M059J (cell line): ENCODE data around the gene GRIP2. TPM values are rescaled to one million over a fixed set of nuclear protein-coding genes. Genes with fewer than 3 reads are reported as not detected.

ENCODE experiments used
- DNase-seq: peaks from one replicate; pipeline ENCODE4 v3.0.0-alpha.2; 2012; ENCODE audit warnings: low read depth
- total RNA-seq: library from RNA; depleted of rRNA; stranded (reverse); fragments of >200 nt; shearing (Covaris generic); gene quantifications from 2 replicates; pipeline ENCODE4 v1.2.3, GENCODE V29; 2014

The GRIP2 gene
- total RNA-seq, 1 experiment from 2014 or later: 7.6 TPM

DNA sequence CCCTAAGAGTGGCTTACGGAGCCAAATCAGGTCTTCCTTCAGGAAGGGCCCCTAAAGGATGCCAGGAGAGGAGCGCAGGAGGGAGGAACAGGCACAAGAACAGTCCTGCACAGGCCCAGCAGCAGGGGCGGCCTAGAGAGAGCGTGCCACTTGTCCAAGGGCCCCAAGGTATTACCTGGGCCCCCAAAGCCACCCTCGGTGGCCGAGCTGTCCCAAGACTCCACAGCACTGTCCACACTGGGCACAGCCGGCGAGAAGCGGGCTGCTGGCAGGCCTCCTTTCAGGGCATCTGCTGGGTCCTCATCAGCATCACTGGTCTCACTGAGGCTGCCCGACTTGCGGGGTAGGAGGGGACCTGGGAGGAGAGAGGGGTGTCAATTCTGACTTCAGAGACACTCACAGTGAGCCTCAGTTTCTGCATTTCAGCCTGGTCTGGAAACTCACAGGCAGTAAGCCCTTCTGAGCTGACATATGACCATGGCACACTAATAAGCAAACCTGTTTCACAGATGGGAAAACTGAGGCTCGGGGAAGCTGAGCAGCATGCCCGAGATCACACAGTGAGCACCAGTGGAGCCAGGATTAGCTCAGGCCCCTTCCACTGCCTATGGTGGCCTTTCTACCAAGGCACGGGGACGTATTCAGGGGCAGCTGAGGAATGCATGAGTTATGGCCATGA lies 33.4 kb downstream of the GRIP2 start:
- DNase-seq: no peak

DNA sequence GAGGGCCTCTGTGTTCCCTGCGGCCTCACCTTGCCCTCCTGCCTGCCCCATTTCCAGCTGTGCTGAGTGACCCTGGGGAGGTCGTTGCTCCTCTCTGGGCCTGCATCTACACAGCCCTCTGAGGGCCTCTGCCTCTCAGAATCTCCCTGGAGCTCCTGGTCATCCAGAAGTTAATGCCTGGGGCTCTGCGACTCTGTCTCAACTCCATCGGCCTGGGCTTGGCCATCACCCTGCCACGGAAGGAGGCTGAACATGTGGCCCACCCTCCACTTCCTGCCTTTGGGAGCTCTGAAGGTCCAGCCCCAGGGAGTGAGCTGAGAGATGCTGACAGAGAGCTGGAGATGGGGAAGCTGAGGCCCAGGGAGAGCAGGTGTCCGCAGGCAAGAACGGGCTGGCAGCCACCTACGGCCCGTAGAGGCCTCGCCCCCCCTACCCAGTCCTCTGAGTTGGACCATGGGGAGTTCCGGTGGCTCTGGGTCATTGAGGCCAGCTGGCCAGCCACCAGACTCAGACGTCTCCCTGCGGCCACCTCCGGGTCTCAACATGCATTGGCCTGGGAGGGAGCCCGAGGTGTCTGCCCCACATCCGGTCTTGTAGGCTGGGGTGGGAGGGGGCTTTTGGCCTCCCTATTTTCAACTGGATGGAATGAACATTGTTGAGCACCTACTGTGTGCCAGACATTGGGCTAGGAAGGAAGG lies 34.2 kb downstream of the GRIP2 start:
- no peak for DNase-seq

DNA sequence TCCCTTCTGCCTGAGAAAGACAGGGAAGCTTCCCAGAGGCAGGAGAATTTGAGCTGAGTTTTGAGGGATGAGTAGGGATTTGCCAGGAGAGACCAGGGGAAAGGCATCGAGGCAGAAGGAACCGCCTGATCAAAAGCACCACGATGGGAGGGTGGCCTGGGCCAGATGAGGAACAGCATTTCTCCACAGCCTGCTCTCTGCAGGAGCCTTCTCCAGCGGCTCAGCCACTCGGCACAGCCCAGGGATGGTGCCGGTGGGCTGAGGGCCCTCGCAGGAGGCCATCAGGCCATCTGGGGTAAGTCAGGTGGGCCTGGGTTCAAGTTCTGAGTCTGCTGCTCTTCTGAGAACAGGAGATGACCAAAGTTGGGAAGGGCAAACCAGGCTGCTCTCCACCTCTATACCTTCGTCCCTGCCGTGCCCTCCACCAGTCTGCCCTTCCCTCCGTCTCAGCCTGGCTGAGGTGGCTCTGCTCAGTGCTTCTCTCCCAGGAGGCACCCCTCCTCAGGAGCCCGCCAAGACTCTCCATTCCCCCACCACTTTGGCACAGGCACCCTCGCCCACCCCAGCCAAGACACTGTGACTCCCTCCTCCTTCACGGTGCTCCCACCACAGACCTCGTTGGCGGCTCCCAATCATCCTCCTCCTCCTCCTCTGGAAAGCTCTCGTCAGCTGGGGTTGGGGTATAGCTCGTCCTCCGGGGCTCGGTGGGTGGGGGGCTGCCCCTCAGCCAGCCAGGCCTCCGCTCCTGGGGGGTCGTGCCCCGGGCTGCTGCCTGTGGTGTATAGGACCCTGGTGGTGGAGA lies 34.9 kb downstream of the GRIP2 start:
- DNase-seq: no peak

DNA sequence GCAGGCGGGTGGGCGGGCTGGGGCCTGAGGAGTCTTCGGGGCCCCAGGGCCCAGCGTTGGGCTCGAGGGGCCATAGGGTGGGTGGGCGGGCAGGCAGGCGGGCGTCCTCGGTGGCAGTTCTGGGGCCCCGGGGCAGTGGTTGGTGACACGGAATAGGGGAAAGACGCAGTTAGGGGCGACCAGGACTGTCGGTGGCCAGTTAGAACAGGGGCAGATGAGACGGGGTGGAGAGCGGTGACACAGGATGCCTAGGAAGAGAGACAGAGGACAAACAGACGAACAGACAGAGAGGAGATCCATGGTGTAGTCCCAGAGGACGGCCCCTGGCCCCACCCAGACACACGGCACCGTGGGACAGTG lies 36.5 kb downstream of the GRIP2 start:
- no peak for DNase-seq

DNA sequence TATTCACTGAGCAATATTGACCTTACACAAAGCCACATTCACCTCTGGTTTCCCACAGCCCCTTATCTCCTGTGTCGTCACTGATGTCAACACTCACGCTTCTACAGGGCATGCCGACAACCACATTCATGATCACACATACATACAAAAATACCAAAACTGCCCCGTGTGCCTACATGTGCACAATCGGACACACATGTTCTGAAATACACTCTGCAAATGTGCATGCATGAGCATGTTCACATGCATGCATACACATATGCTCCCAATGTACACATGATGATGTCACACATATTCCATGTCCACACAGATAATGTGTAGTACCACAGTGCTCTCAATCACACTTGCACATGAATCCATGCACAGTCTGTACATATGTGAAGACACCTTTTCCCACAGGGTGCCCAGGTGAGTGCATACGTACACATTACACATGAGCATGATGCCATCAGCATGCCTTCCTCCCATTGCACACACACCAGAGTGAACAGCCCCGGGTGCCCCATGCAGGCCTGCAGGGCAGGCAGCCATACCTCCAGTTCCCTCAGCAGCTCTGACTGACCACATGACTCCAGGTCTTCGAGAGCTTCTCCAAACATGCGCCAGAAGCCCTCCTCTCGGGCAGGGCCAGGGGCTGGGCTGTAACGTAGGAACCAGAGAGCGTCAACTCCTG lies 37.0 kb downstream of the GRIP2 start:
- no peak for DNase-seq

DNA sequence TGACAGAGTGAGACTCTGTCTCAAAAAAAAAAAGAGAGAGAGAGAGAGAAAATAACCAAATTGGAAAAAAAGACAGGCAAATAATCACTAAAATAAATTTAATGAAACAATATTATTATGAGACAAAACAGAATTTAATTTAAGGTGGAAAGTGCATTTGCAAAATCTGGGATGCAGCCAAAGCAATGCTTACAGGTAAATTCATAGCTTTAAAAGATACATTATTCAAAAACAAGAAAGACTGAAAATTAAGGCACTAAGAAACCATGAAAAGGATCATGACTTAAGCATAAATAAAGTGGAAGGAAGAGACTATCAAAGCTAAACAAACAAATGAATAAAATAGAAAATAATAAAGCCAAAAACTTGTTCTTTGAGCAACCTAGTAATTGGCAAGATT lies 37.7 kb downstream of the GRIP2 start:
- DNase-seq: no peak

DNA sequence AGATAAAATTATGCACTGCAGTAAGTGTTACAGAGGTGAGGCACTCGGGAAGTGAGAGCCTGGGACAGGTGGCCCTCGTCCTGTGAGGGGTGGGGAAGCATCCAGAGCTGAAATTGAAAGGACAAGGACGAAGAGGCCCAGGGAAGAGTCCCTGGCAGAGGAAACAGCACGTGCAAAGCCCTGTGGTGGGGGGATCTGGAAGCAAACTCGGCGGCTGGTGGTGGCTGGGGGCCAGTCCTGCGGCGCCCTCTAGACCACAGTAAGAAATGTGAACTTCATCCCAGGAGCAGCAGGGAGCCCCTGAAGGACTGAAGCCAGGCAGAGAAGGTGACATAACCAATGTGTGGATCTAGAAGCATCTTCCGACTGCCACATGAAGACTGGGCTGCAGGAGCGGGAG lies 42.8 kb downstream of the GRIP2 start:
- no peak for DNase-seq

DNA sequence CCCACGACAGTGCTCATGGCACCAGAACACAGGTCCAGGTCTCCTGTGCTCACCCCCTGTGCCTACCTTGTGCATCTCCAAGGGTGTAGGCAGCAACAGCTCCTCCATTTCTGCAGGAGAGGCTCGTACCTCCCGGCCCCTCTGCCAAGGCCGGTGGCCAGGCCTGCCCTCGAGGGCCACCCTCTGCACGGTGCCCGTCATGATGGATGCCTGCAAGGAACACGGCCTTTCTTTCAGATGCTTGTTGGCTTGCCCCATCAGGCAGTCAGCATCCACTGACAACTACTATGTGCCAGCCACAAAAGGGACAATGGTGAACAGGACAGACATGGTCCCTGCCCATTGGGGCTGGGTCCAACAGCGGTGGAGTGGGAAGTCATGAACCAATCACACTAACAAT lies 43.8 kb downstream of the GRIP2 start:
- DNase-seq: no peak

DNA sequence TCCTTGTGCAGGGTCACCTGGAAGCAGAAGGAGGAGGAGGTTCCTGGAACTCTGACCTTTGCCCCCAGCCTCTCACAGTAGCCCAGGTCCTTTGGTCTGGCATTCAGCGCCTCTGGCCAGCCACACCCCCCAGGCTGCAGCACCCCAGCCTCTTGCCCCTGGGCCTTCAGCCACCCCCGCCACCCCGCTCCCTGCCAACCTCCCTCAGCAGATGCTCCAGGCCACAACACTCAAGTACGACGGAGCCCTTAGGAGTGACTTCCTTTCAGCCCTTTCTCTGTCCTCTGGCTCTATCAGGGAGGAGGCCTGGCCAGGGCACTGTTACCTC lies 45.2 kb downstream of the GRIP2 start:
- DNase-seq: no peak

DNA sequence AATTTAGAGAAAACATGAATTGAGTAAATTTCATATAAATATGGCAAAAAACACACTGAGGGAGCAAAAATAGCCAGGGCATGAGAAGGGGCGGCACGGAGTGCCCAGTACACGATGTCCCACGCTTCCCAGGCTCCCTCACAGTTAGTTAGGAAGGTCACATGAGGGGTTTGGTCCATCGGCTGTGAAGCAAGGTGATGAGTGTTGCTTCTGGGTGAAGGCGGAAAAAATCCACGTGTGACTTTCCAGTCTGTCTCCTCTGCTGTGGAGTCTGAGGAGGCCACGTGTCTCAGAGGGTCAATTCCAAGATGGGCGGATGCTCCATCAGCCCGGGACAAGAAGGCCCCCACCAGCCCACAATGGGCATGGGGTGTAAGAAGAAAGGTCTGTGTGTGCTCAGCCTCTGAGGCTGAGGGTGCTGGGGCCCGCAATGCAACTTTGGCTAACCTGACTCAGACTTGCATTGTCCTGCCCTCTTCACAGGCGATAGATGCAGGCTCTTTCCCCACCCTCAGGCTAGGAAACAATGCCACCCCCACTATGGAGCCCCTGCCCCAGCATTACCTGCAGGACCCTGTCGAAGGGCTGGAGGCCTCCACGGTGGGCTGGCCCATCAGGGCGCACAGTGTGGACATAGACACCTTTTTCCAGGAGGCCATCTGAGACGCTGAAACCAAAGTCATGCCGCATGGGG lies 45.7 kb downstream of the GRIP2 start:
- DNase-seq: no peak

DNA sequence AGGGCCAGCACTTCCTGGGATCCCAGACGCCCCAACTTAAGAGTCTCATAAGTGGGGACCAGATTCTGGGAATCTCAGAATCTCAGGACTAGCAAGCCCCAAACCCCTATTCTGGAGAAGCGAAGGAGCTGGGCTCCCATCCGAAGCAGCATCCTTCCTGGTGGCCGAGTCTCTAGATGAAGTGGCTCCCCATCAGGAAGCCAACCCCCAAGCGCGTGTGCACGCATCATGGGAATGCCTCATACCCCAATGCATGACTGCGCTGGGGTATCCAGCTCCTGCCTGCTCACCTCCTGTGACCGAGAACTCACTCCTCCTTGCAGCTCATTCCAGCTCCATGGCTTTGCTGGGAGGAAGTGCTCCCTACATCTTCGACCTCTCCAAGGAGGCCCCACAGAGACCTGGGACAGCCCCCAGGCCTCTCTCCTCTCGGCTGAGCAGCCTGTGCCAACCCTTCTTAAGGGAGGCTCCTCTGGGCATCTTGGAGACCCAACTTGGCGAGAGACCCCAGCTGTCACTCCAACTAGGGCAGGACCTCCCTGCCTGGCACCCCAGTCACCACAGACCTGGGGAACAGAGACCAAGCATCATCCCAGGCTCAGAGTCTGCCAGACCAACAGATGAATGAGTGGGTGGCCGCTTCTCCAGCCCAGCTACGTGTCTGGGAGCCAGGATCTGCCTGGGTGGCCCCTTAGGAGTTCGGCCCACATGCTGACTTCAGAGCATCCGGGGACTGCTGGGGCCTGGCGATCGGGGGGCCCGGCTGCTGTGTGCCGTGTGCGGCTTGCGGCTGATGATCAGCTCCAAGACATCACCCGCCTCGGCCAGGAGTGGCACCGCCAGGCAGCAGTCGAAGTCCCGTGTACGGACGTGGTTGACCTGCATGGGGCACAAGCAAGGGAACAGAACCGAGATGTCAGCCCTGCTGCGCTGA lies 46.9 kb downstream of the GRIP2 start:
- DNase-seq: no peak

DNA sequence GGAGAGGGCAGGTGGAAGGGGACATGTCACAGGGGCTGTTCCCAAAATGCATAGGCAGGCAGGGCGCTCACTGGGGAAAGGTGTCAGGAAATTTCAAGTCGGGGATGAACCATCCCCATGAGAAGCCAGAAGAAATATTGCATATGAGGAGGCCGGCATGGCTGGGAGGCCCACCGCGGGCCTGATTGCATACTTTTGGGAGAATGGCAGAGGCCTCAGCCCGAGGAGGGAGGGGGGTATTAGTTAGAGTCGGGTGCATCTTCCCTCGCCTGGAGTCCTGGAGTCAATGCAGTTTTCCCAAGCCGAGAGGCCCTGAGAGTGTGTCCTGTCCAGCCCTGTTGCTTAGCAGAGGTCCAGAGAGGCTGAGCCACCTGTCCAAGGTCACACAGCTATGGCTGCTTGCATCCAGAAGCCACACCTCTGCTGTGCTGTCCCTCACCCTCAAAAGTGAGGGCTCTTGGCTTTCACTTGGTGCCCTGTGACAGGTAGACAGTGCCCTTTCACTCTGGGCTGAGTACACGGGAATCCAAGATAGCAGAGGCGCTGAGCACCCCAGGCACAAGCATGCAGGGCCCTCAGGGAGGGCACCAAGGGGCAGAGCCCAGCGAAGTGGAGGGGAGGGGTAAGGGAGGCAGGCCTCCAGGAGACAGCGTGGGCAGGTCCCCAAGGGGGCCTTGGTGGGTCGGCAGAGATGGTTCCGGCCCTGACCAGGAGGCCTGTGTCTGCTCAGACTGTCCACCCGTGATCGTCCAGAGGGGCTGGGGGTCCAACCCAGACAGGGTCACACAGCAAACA lies 48.5 kb downstream of the GRIP2 start:
- DNase-seq: no peak

DNA sequence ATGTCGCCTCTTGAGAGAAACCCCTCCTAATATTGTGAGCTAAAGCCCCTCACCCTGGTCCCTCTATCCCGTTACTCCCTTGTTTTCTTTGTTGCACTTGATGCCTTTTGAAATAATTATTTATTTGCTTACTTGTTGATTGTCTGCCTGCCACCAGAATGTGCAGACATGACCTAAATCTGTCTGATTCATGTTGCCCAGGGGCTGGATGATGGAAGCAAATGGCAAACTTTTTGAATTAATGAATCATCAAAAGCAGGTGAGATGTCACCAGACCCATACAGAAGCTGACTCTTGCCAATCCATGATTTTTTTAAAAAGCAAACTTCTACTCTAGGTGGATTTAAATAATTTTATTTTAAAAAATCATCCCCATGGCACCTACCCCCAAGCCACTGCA lies 49.3 kb downstream of the GRIP2 start:
- peak; percentile 61 for DNase-seq

DNA sequence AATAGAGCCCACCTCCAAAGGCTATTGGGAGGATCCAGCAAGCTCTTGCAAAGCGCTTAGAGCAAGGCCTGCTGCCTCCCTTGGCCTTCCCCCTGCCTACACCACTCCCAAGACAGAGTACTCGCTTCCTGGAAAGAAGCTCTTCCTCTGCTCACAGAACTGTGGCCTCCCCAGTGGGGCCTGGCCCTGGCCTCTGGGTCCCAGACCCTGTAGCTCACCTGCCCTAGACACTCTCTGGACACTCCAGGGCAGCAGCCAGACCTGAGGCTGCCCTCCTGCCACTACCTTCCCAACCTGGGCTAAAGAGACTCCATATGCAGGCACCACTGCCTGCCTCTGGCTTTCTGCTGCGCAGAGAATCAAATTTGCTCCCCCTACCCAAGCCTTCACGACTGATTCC lies 49.9 kb downstream of the GRIP2 start:
- no peak for DNase-seq

DNA sequence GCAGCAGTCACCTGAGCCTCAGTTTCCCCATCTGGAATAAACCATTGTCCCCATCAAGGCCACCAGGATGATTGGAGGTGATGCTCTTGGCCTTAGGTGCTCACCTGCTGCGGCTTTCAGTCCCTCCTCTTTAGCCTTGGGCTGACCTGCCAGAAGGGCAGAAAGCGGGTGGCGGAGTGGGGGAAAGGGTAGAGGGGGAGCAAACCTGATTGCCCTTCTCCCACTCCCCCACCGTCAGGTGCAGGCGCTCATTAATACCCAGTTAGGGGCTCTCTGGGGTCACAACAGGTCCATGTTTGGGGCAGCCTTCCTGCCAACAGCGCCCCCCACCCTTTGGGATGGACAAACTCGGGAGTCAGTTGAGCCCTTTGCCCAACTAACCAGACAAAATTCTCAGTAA lies 50.5 kb downstream of the GRIP2 start:
- no peak for DNase-seq

DNA sequence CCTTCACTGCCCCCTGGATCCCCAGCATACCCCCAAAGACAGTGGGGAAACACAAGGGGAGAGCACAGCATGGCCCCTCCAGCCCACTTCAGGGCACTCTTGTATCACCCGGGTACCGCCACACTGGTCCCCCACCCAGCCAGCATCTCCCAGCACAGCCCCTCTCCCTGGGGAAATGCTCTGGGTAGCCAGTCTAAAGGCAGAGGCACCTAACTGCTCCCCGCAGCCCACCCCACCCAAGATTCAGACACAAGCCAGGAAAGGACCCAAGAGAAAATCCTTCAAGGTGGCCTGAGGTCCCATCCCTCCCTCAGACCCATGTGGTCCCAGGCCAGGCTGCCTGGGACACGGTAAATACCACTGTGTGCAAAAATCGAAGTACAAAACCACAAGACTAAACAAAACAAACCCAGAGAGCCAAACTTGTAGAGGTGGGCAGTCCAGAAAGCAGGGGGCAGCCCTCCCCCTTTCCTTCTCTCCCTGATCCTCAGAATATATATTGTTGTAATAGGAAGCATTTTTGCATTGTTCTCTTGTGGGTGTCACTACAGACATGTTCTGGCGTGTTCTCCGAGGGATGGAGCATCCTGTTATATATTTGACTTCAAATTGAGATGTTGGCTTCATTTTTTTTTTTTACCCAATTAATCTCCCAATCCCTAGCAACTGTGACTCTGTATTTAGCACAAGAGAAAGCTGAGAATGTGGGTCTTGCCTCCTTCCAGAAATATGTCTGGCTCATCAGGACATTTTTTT lies 51.7 kb downstream of the GRIP2 start:
- DNase-seq: no peak

DNA sequence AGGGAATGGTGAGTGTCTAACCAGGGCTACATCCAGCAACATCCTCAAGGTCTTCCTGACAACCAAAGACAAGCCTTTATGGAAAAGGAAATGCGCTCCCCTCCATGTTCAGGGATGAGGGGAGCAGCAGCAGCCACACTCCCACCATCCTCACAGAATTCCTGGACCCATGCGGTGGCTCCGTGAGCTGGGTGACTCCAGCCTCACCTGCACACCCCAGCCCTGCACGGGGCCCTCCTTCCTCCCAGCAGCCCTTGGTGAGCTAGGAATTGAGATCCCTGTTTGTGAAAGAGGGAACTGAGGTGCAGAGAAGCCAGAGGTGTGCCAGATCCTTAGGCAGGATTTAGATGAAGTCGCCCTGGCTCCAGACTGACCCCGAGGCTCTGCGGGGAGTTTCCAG lies 52.3 kb downstream of the GRIP2 start:
- DNase-seq: no peak

DNA sequence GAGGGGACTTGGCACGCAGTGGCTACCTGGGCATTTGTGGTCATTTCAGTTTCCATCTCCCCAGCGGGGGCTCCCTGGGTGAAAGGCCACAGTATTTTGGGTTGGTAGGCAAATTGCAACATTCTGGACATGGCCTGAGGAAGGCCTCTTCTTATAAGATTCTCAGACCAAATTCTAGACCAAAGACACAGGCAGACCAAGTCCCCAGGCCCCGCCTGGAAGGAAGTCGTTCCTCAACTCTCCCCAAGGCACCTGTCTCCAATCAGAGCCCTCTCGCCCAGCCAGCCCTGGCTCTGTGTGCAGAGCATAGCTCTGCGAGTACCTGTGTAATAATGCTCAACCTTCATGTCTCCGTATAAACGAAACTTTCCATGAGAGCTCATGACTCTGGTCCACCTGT lies 53.1 kb downstream of the GRIP2 start:
- DNase-seq: no peak

DNA sequence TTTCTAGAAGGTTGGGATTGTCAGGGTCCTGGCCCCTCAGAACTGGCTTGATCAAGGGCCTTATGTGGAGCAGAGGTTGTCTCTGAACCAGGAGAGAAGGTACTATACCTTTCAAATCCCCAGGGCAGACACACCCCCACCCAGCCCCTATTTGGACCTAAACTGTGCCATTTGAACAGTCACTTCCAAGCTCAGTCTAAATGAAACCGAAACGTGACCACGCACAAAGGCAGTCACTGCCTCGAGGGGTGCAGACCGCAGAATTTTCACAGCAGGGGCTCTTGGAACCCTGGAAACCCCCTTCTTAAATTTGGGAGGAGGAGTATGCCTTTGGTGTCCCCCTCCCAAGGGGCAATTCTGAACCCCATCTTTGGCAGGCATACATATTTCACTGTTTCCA lies 53.7 kb downstream of the GRIP2 start:
- no peak for DNase-seq
